NCI-H446 treated with DMSO at 0.1 percent for 48 hours (cell line): Measurements from ENCODE around the gene COL6A2.
"Not testable (repeated sequence)": the region's sequence is repeated elsewhere in the genome, so short reads cannot be mapped to it uniquely, and the experiment has no call there.

Experiments
- DNase-seq: peaks from one replicate; lab custom pipeline; 2025; lab: John Stamatoyannopoulos, UW

The COL6A2 gene

GRCh38 chr21:46156678-46157077 lies 58.8 kb downstream of the COL6A2 start:
- no peak for DNase-seq

GRCh38 chr21:46157396-46157986 lies 59.6 kb downstream of the COL6A2 start:
- no peak for DNase-seq

GRCh38 chr21:46157987-46158451 lies 60.1 kb downstream of the COL6A2 start:
- no peak for DNase-seq

- DNase-seq = no peak
Observed at GRCh38 chr21:46158666-46159300, 60.9 kb downstream of the COL6A2 start.

- no peak for DNase-seq
Observed at GRCh38 chr21:46159390-46159789, 61.5 kb downstream of the COL6A2 start.

GRCh38 chr21:46159841-46160656 lies 62.1 kb downstream of the COL6A2 start:
- DNase-seq = no peak

- DNase-seq = no peak
Observed at GRCh38 chr21:46160657-46160906, 62.7 kb downstream of the COL6A2 start.

GRCh38 chr21:46160907-46161632 lies 63.2 kb downstream of the COL6A2 start:
- DNase-seq = no peak

- no peak for DNase-seq
Observed at GRCh38 chr21:46161633-46162592, 64.0 kb downstream of the COL6A2 start.

- no peak for DNase-seq
Observed at GRCh38 chr21:46163380-46163779, 65.5 kb downstream of the COL6A2 start.

GRCh38 chr21:46165098-46165497 lies 67.2 kb downstream of the COL6A2 start:
- DNase-seq = no peak

GRCh38 chr21:46168238-46168637 lies 70.3 kb downstream of the COL6A2 start:
- no peak for DNase-seq

GRCh38 chr21:46168659-46169386 lies 70.9 kb downstream of the COL6A2 start:
- DNase-seq = no peak

GRCh38 chr21:46170436-46171193 lies 72.7 kb downstream of the COL6A2 start:
- DNase-seq = not testable (repeated sequence)

- DNase-seq = no peak
Observed at GRCh38 chr21:46171585-46171984, 73.7 kb downstream of the COL6A2 start.

- DNase-seq = no peak
Observed at GRCh38 chr21:46171996-46172862, 74.3 kb downstream of the COL6A2 start.

GRCh38 chr21:46172863-46173528 lies 75.1 kb downstream of the COL6A2 start:
- DNase-seq = no peak

GRCh38 chr21:46173573-46173972 lies 75.7 kb downstream of the COL6A2 start:
- no peak for DNase-seq
